ENCODE results near the gene HEXIM2.

DNA sequence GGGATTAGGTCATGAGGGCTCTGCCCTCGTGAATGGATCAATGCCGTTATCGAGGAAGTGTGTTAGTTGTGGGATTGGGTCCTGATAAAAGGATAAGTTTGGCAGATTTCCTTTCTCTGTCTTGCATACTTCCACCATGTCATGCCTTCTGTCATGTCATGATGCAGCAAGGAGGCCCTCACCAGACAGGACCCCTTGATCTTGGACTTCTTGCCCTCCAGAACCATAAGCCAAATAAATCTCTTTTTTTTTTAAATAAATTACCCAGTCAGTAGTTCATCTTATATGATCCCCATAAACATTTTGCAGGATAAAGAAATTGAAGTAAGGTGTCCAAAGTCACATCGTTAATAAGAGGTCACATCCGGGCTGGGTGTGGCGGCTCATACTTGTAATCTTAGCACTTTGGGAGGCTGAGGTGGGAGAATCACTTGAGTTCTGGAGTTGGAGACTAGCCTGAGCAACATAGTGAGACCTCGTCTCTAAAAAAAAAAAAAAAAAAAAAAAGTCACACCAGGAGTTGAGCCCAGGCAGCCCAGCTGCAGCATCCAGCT is 25.2 kb downstream of the HEXIM2 start:
- TF ChIP-seq POLR2AphosphoS5 (IDR thresholded peaks at IDR 0.05): no peak
- TF ChIP-seq, protein P1, sequence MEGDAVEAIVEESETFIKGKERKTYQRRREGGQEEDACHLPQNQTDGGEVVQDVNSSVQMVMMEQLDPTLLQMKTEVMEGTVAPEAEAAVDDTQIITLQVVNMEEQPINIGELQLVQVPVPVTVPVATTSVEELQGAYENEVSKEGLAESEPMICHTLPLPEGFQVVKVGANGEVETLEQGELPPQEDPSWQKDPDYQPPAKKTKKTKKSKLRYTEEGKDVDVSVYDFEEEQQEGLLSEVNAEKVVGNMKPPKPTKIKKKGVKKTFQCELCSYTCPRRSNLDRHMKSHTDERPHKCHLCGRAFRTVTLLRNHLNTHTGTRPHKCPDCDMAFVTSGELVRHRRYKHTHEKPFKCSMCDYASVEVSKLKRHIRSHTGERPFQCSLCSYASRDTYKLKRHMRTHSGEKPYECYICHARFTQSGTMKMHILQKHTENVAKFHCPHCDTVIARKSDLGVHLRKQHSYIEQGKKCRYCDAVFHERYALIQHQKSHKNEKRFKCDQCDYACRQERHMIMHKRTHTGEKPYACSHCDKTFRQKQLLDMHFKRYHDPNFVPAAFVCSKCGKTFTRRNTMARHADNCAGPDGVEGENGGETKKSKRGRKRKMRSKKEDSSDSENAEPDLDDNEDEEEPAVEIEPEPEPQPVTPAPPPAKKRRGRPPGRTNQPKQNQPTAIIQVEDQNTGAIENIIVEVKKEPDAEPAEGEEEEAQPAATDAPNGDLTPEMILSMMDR (IDR thresholded peaks at IDR 0.05): no peak

All from stomach (tissue), 4 donors.